VCaP (cell line): Measurements from ENCODE around the gene SCRN3.
"Not testable (repeated sequence)": the region's sequence is repeated elsewhere in the genome, so short reads cannot be mapped to it uniquely, and the experiment has no call there.

Experiments
- H3K27ac ChIP-seq: fragments of 450-650 bp; 2 replicates; pipeline ENCODE4 v1.5.1; 2017
- CTCF ChIP-seq: fragments of 450-650 bp; conservative IDR thresholded peaks from 2 replicates; pipeline ENCODE4 v1.5.1; 2017; ENCODE audit warnings: mild to moderate bottlenecking, moderate library complexity

The SCRN3 gene

GRCh38 chr2:174364628-174365027 is 30.9 kb upstream of the SCRN3 start:
- H3K27ac ChIP-seq = no peak overlapping the region
- TF ChIP-seq CTCF = no peak

GRCh38 chr2:174365571-174365970 is 30.0 kb upstream of the SCRN3 start:
- H3K27ac ChIP-seq = no peak overlapping the region
- TF ChIP-seq CTCF = no peak

- H3K27ac ChIP-seq = no peak overlapping the region
- TF ChIP-seq CTCF = no peak
Observed at GRCh38 chr2:174368691-174369090, 26.8 kb upstream of the SCRN3 start.

- TF ChIP-seq CTCF = no peak
- H3K27ac ChIP-seq = no peak overlapping the region
Observed at GRCh38 chr2:174376967-174377366, 18.6 kb upstream of the SCRN3 start.

GRCh38 chr2:174383796-174384195 is 11.7 kb upstream of the SCRN3 start:
- H3K27ac ChIP-seq = no peak overlapping the region
- TF ChIP-seq CTCF = no peak

- no peak for TF ChIP-seq CTCF
- H3K27ac ChIP-seq = no peak overlapping the region
Observed at GRCh38 chr2:174385201-174385600, 10.3 kb upstream of the SCRN3 start.

GRCh38 chr2:174388706-174389105 is 6.8 kb upstream of the SCRN3 start:
- H3K27ac ChIP-seq = not testable (repeated sequence)

GRCh38 chr2:174389542-174389941 is 6.0 kb upstream of the SCRN3 start:
- no peak for TF ChIP-seq CTCF
- H3K27ac ChIP-seq = no peak overlapping the region

GRCh38 chr2:174390303-174390702 is 5.2 kb upstream of the SCRN3 start:
- H3K27ac ChIP-seq = not testable (repeated sequence)
